PFSK-1 (cell line): ENCODE results near the gene MAB21L4.

ENCODE experiments used
- FOXP2 ChIP-seq: optimal IDR thresholded peaks from 2 replicates; pipeline ENCODE3; 2011; ENCODE audit warnings: borderline replicate concordance, control low read depth, inconsistent platforms; ENCODE audit not compliant: insufficient read depth; ENCODE audit errors: extremely low read length, extremely low read depth
- POLR2AphosphoS5 ChIP-seq: IDR thresholded peaks from 2 replicates; pipeline ENCODE4 v1.6.1; 2012; ENCODE audit warnings: low read depth, mild to moderate bottlenecking, control low read depth, low read length, moderate library complexity
- SIN3A ChIP-seq: IDR thresholded peaks from 2 replicates; pipeline ENCODE4 v1.6.1; 2012; ENCODE audit warnings: mild to moderate bottlenecking, low read length, moderate library complexity, borderline replicate concordance; ENCODE audit not compliant: insufficient read depth
- TAF1 ChIP-seq: IDR thresholded peaks from 2 replicates; pipeline ENCODE4 v1.6.1; 2012; ENCODE audit warnings: low read length, control low read depth, borderline replicate concordance; ENCODE audit not compliant: insufficient read depth
- TF ChIP-seq, protein P1 (sequence below), 2 experiments: IDR thresholded peaks; 2 replicates each; pipeline versions ENCODE4 v1.6.1 to v1.8.0; 2011 to 2012; ENCODE audit warnings: low read depth in 2 of 2, low read length in 2 of 2, control low read depth in 1 of 2, inconsistent platforms in 1 of 2, mild to moderate bottlenecking in 1 of 2, moderate library complexity in 1 of 2; ENCODE audit not compliant: insufficient read depth in 1 of 2

MAB21L4 gene

DNA sequence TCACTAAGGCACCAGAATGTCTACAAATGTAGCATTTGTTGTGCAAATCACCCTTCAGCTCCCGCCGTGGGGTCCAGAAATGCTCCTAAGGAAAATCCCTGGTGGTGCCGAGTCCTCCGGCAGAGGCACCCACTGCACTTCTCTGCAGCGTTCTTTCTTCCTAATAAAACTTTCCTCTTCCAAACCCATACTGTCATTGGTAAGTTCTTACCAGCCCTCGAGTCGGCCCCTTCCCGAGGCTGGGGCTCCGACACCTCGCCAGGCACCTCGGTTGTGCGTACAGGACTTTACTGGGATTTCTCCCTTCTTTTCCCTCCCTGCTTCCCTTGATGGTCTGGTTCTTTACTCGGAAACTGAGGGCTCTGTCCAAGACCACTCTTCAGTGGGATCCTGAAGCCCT lies 37.6 kb downstream of the MAB21L4 start:
- TF ChIP-seq FOXP2 (no peak), SIN3A (no peak), TAF1 (no peak)

DNA sequence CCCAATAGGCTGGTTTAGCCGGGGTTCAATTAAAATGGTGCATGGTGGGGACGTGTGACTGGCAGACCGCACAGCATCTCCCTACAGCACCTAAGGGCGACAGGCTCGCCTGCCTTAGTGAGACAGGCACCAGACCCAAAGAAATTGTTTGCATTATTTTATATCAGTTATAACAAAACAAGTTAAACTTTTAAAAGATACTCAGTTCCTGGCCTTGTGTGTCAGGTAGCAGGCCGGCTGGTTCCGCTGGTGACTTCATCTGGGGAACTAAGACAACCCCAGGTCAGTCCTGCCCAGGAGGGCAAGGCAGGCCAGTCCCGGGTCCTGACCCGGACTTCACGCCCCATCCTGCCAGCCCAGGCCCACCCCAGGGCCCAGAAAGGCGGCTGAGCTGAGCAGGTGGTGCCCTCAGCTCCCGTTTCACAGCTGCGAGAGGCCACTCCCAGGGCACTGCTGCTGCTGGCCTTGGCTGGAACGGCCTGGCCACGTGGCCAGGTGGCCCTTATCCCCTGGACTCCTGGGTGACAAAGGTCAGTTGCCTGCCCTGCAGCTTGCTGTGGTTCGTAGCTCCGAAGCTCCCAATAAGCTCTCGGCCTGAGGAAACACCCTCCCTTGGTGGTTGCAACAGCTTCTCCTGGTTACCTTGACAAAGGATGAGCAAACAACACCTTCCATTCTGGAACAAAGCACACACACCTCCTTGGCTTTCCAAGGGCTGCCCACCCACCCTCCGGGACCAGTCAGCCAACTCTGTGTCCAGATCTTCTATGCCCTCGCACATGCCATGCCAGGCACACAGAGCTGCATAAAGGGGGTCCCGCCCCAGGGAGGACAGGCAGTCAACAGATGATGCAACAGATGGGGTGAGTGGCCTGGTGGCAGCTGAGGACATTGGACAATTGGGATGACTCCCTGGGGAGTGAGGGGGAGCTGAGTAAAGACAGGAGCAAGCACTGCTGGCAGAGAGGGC lies 38.6 kb downstream of the MAB21L4 start:
- no peak for TF ChIP-seq SIN3A
- no peak for TF ChIP-seq FOXP2
- no peak for TF ChIP-seq TAF1
- no peak for TF ChIP-seq POLR2AphosphoS5
- TF ChIP-seq, protein P1, sequence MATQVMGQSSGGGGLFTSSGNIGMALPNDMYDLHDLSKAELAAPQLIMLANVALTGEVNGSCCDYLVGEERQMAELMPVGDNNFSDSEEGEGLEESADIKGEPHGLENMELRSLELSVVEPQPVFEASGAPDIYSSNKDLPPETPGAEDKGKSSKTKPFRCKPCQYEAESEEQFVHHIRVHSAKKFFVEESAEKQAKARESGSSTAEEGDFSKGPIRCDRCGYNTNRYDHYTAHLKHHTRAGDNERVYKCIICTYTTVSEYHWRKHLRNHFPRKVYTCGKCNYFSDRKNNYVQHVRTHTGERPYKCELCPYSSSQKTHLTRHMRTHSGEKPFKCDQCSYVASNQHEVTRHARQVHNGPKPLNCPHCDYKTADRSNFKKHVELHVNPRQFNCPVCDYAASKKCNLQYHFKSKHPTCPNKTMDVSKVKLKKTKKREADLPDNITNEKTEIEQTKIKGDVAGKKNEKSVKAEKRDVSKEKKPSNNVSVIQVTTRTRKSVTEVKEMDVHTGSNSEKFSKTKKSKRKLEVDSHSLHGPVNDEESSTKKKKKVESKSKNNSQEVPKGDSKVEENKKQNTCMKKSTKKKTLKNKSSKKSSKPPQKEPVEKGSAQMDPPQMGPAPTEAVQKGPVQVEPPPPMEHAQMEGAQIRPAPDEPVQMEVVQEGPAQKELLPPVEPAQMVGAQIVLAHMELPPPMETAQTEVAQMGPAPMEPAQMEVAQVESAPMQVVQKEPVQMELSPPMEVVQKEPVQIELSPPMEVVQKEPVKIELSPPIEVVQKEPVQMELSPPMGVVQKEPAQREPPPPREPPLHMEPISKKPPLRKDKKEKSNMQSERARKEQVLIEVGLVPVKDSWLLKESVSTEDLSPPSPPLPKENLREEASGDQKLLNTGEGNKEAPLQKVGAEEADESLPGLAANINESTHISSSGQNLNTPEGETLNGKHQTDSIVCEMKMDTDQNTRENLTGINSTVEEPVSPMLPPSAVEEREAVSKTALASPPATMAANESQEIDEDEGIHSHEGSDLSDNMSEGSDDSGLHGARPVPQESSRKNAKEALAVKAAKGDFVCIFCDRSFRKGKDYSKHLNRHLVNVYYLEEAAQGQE (IDR thresholded peaks at IDR 0.05; ENCODE audit: insufficient read depth in 1 of 2, low read depth in 2 of 2, low read length in 2 of 2), result no peak

DNA sequence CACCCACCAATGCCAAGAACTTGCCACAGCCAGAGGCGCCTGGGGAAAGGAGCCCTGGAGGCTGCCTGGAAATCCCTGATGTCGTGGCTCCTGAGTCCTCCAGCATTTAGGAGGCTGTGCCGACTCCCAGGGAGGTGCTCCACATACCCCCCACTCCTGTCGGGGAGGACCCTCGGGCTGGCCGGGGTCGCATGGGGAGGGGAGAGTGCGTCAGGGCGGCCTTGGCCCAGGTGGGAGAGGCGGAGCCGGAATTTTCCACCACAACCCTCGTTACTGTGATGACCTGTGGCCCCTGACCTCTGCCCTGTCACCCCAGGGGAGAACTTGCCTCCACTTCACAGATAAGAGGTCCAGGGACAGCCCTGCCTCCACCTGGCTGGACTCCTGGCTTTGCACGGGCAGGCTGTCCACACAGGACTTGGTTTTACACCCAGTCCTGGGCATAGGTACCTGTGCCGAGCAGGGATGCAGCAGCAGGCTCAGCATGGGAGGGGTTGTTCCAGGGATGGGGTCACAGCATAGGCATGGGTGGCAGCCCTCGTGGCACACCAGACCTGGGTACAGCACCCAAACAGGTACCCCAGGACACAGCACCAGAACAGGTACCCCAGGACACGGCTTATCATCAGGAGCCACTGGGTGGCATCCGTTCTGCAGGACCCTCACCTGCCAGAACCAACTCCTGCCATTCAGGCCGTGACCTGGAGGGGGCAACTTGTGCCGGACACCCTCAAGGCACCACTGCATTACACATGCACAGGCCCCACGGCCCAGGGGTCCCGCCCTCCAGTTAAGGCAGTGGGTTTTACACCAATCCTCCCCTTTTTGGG lies 39.6 kb downstream of the MAB21L4 start:
- TF ChIP-seq FOXP2 (no peak), TAF1 (no peak), SIN3A (no peak), POLR2AphosphoS5 (no peak)
- TF ChIP-seq, protein P1 (IDR thresholded peaks at IDR 0.05; ENCODE audit: insufficient read depth in 1 of 2, low read depth in 2 of 2, low read length in 2 of 2), result no peak

DNA sequence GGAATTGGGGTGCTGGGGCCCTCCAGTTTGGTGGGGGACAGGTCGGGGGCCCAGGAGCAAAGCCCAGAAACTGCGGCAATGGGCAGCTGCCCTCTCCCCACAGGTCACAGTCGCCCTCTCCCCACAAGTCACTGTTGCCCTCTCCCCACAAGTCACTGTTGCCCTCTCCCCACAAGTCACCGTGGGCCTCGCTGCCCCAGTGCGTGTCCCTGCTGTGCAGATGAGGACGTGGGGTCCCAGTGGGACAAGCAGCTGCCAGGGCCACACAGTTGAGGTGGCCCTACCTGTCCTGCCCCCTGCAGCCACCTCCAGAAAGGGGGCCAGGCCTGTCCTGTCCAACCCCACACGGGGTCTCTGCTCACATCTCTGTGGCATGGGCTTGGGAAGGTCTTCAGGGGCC lies 40.3 kb downstream of the MAB21L4 start:
- TF ChIP-seq TAF1 (no peak), FOXP2 (no peak), SIN3A (no peak), POLR2AphosphoS5 (no peak)
- TF ChIP-seq, protein P1 (IDR thresholded peaks at IDR 0.05; ENCODE audit: insufficient read depth in 1 of 2, low read depth in 2 of 2, low read length in 2 of 2), result no peak

DNA sequence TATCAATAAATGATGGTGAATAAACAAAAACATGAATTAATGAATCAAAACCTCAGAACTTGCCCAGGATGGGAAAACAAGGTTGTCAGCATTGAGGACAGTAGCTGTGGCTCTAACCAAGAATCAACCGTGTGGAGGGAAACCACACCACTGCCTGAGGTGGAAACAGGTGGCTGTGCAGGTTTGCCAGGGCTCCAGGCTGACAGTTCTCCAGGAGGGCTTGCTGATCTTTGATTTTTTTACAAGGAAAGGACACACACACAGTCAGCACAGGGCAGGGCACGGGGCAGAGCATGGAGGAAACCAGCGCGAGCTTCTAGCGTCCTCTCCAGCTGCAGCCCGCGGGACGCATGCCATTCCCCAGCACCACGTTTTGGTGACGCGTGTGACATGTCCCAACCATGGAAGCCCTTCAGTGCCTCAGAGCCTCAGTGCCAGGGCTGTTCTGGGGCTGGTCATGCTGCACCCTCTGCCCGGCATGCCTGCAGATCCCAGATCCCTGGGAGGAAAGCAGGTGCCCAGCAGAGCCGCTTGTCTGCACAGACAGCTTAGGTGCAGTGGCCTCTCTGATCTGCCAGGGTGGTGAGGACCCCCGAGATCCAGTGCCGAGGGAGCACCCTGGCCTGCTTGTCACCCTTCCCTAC lies 43.2 kb downstream of the MAB21L4 start:
- TF ChIP-seq TAF1 (no peak), POLR2AphosphoS5 (no peak), FOXP2 (no peak), SIN3A (no peak)
- TF ChIP-seq, protein P1 (IDR thresholded peaks at IDR 0.05; ENCODE audit: insufficient read depth in 1 of 2, low read depth in 2 of 2, low read length in 2 of 2), result no peak
